HG03469 (cell line): ENCODE results near the gene UNC5C.

Experiments
- ATAC-seq: cut with Tn5 transposase; IDR thresholded peaks from one replicate; pipeline ENCODE4 v1.9.1; 2021; ENCODE audit warnings: mild to moderate bottlenecking, moderate library complexity, moderate number of reproducible peaks; ENCODE audit not compliant: unreplicated experiment

UNC5C gene

DNA sequence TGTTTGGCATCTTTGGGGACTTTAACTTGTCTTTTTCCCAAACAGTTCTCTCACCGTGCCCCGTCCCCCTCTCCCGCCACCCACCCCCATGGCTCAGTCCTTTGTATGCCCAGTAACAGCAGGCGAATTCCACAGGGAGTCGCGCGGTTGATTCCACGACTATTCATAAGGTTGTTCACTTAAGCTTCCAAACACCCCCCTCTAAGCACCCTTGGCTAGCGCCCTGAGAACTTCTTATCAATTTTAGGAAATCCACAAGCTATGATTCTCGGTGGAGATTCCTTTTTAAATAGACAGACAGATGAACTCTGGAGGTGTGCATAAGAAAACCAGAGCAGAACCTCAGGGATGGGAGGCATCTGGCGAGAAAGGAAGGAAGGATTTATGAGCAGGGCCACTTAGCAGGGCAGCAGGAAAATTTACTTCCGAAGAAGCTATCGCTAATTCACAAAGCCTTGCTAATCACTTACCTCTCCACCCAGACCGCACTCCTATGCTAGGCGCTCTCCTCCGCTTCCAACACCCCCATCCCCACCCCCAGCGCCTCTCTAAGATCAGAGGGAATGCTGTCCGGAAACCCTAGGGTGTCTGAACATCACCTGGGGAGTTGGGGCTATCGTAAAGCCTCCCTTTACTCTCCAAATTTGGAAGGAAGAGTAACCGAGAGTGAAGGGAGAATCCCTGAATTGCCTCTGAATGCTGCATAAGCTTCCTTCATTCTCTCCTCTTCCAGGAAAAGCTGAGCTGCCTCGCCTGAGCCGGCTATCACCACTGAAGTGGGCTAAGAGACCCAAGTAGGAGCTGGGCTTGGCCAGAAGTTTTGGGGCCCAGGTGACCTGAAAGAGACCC, 1.7 kb downstream of the UNC5C start:
- no peak for ATAC-seq

DNA sequence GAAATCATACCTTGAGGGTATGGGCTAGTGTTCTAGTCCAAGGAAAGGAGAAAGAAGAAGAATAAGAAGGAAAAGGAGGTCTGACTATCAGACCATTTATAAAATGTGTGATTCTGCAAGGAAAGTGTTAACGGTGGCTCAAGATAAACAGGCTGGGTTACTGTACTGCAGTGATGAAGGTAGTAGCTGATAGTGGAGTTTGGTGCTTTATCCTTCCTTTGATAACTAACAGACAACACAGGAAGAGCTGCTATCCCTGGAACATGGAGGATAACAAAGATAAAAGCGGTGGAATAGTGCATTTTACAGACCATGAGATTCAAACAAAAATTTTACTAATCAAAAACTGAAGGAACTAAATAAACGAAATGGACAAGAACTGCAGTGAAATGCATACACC, 2.6 kb downstream of the UNC5C start:
- no peak for ATAC-seq

DNA sequence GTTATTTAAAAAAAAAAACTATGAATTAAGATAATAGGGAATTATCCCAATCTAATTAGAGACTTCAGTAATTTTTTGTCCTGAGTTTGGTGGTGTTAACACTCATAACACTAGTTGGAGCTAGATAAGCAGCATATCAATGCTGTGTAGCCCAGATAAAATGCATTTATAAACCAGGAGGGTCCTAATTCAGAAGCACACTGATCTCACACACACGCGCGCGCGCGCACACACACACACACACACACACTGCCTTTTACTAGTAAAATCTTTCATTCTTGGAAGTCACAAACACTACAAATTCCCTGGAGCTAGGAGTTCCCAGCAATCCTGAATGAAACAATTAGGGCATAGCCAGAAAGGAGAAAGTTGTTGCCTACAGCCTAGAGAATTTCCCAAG, 3.2 kb downstream of the UNC5C start:
- no peak for ATAC-seq

DNA sequence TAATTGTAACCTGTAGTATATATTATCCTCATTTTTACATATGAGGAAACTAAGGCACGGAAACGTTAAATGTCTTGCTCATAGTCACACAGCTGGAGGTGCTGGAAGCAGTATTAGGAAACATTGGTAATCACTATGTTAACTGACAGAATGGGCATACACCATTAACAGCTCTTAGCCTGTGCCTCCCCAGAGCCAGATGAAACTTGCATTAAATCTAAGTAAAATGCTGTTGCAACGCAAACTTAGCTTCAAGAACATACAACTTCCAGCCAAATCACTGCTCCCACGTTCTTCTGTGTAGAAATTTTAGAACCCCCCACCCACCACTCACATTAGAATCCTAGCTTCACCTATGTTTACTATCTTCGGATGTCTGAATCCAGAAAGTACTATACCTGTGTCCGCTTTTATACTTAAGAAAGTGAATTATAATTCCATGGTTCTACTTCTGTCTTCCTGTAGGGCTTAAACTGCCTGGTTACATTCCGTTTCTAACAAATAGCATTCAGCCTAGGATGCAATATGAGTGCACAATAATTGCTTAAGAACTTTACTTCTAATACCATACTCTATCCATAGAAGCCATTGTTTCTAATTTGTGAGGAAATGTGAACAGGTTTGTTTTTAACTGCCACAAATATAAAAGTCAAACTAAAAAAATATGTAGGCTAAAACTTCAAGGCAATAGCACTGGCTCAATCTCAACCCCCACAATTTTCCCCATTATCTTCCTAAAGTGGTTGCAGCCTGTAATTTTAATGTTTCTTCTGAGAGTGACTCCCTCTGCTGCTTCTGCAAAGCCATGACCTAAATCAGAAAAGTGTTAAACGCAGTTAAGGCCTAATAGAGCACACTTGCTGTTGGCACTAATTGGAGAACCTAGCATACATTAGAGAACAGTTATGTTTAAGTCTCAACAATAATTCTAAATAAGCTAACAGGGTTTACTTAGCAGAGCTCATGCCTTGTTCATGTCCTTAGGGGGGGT, 4.4 kb downstream of the UNC5C start:
- no peak for ATAC-seq

DNA sequence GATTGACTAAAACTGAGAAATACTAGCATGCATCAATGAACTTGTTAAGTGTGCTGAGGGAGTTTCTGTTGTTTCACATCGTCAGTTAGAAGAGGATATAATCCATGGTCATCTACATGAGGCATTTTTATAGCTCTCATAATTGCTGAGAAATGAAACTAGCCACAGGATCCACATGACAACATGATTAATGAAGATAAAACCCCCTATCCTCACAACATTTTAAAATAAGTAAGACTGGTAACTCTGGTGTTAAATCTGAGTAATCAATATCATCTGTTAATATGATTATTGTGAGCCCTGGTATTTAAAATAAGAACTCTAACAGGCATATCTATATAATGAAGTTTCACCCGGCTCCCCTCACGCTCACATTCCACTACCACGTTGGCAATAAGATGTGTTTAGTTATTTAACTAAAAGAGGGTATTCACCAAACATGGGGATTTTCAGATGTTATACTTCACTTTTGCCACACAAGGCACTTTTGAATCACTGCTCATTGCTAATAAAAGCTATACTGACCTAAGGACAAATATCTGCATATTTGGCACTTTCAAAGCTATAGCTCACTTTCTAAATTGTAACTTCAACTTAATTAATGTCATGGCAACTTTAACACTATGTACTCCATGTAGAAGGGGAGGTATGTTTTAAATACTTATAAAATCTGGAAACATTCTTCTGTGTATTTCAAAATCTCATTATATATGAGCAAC, 6.7 kb downstream of the UNC5C start:
- ATAC-seq = no peak

DNA sequence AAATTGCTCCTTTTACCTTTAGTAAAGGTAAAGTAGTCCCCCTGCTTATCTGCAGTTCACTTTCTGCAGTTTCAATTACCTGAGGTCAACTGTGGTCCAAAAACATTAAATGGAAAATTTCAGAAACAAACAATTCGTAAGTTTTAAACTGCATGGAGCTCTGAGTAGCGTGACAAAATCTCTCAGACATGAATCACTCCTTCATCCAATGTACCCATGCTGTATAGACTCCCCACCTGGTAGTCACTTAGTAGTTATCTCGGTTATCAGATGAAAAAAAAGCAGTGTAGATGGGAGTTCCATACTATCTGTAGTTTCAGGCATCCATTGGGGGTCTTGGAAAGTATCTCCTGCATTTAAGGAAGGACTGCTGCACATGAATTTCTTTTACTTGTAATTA, 7.7 kb downstream of the UNC5C start:
- no peak for ATAC-seq

DNA sequence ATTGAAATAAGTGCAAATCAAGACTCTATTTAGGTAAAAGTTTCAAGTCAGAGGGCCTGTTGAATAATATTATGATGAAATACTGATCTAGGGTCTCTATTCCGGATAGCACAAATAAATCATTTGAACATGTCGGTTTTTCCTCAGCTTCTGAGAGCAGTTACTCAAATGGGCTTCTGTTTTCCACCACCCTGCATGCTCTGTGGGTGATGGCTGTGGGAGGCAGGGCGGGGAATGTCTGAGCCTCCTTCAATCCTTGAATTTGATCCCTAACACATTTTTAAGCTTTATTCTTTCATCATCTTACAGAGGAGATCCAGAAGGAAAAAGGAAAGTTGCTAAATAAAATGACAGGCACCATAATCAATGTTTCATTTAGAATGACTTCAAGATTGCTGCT, 8.5 kb downstream of the UNC5C start:
- no peak for ATAC-seq

DNA sequence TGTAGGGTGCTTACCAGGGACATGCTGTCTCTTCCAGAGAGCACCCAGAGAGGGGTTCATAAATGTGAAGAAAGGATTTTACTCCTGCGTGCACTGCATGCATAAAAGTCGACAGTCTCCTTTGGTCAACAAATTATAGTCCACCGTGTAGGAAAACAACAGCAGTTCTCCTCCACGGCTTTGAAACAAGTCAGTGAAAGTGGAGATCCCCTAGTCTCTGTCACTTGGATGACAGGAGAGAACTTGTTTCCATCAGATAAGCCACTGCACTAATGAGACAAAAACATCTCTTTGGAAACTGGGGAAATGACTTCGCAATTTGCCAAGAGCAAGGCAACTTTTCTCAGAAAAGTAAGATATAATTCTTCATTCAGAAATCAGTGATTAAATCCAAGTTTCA, 9.7 kb downstream of the UNC5C start:
- ATAC-seq = no peak

DNA sequence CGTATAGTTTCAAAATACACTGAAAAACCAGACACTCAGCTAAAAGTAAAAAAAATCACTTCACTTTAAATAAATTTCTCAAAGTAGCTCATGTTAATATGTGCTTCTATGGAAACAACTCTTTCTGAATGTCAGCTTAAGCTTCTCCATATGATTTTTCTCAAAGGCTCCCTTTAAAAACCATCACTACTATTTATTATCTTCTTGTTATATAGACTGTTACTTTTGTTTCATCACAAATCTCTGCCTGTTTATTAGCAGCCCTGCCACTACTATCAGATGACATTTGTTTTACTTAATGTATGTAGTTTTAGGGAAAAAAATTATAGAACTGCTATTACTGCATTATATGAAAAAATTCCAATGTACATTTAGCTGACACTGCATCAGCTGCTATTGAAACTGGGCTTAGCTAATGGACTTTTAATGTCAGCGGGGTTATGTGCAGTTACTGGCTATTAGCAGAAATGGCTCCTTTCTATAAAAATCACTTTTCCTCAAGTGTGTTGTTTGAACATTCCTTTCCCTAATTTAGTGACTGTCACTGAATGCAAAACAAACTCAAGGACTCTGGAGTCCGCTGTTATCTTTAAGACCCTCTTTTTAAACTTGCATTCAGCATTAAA, 10.8 kb downstream of the UNC5C start:
- ATAC-seq = no peak

DNA sequence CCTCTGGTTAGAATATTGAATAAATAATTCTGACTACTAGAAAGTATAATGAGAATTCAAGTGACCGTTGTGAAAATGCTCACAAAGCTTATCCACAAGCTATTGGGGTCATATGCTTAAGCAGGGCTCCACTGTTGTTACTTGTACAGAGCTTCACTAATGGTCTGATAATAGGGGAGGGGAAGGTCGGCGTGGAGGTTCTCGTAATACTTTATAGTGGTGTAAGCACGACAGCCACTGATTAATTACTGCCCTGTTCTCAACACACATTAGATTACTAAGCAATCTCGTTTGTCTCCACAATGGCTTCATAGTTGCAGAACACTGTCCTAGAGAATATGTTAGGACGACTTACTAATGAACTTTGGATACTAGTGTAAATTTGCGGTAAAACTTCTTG, 11.6 kb downstream of the UNC5C start:
- no peak for ATAC-seq

DNA sequence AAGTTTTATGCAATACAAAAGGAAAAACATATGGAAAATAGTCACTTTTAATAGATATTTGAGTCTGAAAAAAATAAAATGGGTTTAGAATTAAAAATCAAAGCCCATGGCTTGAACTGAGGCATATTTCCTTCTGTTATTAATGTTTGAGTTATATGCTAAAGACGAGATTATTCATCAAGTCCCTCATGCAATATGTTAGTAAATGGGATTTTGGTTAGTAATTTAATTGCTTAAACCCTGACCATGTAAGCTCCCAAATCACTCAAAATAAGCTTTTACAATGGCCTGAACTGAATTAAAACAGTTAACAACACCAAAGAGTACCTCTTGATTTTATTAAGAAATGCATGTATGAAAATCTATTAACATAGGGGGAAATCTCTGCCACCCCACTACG, 12.1 kb downstream of the UNC5C start:
- ATAC-seq = no peak

DNA sequence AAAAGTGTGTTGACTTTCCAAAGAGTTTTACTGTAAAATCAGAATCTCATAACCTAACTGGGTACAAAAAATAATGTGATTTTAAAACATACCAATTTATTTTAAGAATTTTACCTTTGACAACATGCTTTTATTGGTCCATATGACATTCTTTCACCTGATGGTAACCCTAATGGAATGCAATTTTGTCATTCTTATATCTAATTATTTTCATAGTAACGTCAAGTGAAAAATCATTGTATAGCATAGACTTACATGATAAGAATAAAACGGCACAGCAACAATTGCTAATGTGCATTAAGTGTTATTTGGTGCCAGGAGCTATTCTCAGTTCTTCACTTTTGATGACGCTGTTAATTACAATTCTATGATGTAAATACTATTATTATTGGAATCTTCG, 13.6 kb downstream of the UNC5C start:
- no peak for ATAC-seq

DNA sequence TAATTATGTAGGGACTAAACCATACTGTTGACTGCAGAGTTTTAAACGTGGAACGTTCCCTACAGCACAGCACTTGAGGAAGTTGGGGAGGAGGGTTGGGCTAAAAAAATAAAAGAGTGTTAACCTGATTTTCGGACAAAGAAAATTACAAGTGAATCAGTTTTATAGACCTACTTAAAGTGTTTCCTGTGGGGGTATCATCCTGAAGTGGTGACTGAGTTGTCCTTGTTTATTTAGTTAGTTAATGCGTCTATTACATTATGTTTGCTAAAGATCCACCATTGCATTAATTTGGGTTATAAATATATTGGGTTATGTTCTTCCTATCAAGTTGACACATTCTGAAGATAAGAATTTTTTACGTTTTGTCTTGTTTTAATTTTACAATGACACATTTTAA, 14.7 kb downstream of the UNC5C start:
- no peak for ATAC-seq

DNA sequence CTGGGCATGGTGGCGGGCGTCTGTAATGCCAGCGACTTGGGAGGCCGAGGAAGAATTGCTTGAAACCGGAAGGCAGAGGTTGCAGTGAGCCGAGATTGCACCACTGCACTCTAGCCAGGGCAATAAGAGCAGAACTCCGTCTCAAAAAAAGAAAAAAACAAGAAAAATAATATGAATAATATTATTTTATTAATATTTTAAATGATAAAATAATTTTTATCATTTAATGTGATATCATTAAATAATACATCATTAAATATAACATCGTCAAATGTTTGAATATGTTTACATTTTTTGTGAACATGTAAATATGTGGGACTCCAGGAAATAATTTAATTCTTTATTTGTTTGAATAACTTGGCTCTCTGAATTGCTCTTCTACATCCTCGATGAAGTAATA, 15.5 kb downstream of the UNC5C start:
- ATAC-seq = no peak

DNA sequence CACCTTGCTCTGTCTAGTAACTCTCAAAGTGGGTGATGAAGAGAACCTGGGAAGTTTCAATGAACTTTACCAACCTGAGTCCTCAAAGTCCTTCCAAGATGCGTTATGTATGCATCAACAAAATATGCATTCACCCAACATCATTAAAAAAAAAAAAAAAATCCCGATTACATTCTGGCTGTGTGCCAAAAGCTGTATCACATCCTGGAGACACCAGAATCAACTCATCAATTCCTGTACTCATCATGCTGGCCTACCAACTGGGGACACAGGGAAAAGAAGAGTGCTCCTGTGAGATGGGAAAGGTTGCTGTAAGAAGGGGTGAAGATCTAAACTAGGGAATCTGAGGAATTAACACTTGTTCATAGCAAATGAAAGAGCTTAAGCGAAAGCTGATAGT, 16.5 kb downstream of the UNC5C start:
- no peak for ATAC-seq

DNA sequence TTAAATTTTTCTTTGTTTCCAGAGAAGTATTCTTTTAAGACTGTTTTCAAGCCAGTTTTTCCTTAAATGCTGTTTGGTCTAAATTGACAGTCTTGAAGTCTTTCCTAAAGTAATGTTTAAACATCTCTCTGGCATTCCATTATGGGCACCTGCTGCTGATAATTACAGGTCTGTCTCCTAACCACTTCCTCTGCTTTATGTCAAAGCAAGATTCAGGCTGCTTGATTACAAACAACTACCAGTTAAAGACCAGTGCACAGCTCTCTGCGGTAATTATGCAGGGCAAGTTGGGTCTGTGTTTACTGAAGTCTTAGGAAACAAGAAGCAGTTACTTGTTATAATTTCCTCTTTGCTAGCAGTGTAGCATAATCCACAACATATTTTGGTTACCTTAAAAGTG, 17.6 kb downstream of the UNC5C start:
- no peak for ATAC-seq

DNA sequence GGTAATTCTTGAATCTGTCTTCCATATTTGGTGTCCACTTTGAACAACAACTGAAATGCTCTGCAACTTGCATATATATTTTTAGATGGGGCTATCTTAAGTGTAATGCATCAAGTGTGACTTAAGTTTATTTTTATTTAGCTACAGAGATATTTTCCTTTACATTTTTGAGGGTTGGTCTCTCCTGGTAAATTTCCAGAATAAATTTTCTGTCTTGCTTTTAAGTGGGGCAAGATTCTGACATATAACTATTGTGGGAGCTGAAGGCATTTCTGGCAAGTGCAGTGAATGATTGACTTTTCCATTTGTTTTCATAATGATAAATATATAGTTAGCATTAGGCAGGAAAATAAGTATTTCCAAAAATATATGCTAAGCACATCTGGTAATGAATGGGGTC, 18.8 kb downstream of the UNC5C start:
- no peak for ATAC-seq

DNA sequence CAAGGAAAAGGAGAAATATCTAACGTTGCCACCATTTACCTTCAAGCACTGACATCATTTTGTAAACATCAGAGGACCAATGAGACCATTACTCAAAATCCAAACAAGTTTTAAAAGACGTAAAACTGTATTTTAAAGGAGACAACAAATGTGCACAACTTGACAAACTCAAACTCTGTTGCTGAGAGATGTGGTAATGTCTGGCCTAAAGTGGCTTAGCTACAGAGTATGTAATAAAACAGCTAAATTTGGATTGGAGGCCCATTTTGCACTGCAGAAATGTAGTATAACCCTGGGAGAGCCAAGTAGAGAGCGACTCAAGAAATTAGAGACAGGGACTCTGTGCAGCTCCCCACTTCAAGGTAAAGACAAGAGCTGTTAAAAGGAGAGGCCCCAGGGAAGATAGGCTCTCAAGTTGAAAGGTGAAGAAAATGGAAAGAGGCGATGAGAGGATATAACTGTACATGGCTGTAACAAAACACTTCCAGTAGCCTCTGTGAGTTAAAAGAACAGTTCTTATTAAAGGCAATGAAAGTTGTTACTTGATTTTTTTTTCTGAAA, 20.3 kb downstream of the UNC5C start:
- ATAC-seq = no peak

DNA sequence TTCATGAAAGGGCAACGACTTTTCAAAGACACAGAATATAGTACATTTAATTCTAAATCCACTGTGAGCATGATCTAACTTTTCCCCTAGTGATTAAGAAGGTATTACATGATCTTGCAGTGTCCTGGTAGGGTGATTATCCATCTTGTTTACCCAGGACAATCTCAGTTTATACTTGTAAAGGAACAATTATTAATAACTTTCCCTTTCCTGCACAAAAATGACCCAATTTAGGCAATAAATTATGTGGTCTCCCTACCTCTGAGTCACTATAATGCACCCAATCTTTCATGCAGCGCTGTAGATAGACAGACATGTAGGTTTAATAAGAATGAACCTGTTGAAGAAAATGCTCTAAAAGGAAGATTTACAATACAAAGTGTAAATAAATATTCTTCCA, 22.7 kb downstream of the UNC5C start:
- no peak for ATAC-seq

DNA sequence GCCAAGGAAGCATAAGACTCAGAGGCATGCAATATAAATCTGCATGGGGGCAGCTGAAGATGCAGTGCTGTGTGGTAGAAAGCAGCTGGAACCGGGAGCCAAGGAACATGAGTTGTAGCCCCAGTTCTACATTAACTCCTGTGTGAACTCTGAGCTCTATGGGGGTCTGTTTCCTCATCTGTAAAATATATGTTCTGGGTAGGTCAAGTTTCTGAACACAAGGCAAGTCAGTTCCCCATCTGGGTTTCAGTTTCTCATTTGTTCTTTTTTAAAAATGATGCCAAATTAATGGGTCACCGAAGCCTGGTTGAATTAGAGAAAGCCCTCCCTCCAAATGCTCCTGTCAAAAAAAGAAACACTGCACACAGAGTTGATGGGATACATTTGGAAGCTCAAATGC, 24.0 kb downstream of the UNC5C start:
- ATAC-seq = no peak

DNA sequence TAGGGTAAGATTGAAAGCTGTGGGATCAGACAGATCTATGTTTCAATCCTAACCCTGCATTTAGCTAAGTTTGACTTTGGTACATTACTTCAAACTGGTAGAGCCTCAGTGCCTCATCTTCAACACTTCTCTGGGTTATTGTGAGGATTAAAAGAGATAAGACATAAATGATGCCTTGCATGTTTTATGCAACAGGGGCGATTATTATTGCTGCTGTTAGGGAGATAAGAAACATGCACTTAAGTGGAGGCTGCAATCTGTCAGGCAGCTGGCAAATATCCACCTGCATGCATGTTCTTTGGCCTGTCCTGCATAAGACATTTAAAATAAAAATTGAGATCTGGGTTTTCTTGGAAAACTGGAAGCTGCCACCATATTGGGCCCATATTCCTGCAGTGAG, 24.6 kb downstream of the UNC5C start:
- no peak for ATAC-seq
